GM19099 (cell line): ENCODE results near the gene MRPL14.
A peak's percentile ranks its signal among the peaks of the same experiment; 100 is the strongest.

Experiments
- POLR2A ChIP-seq: IDR thresholded peaks from 3 replicates; pipeline ENCODE4 v1.6.1; 2011; ENCODE audit warnings: low read depth; ENCODE audit not compliant: insufficient read length; ENCODE audit errors: extremely low read depth

The MRPL14 gene

DNA sequence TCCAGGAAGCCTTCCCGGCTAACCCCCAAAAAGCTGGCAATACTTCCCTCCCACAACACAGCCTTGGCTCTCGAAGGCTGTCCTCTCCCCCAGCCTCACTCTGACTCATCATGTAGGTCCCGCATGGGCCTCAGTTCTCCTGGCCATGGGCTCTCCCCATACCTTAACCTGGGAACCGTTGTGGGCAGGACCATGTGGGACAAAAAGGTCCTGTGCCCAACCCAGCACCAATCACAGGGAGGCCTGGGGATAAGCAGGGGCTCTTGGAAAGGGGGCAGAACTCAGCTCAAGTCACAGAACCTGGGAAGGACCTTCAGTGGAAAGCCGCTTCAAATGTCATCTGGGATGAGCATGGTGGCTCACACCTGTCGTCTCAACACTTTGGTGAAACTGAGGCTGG, 45.5 kb downstream of the MRPL14 start:
- TF ChIP-seq POLR2A = no peak

DNA sequence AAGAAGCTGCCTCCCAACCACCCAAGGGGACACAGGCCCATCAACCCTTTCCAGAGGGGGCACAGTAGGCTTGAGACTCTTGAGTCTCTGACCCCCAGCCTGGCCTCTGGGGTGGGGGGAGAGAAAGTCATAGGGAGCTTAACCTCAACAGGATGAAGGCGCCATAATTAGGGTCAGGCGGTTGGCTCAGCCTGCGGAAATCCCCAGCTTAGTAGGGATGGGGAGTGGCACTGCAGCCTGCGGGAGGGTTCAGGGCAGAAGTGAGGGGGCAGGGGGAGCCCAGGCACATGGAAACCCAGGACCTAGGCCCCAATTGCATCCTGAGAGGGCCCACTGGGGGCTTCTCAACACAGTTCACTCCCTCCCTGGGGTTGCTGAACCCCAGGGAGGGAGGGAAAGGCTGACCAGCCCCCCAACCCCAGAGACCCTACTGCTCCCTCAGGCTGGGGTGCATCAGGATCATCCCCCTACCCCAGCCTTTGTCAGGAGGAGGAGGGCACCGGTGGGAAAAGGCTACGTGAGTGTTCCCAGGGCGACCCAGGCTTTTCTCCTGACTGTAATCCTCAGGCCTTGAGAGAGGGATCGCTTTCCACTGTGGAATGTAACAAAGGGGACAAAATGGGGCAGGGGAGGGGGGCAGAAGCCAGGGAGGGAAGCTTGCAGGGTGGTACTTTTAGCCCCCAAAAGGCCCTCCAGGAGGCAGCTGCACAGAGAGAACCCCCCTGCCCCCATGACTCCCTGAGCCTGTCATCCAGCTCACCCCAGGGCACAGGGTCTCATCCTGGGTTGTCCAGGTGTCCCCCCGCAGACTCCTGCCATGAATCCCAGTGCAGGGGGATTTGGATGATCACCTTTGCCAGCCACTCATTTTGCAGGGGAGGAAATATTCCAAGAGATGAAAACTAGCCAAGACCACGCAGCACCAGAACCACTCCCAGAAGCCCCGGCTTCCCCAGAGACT, 46.4 kb downstream of the MRPL14 start:
- no peak for TF ChIP-seq POLR2A

DNA sequence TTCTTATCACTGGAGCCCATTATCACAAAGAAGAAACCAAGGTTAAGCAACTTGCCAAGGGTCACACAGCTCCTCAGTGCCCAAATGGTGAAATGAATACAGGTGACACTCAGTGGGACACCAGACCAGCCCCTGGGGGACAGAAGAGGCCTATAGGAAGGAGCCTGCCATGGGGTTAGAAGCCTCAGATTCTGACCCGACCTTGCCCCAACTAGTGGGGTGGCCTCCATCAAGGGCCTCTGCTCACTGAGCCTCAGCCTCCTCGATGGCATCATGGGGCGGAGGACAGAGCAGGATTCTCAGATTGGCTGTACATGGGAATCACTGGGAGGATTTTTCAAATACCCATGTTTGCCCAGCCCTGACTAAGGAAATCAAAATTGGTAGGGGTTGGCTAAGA, 47.6 kb downstream of the MRPL14 start:
- no peak for TF ChIP-seq POLR2A

DNA sequence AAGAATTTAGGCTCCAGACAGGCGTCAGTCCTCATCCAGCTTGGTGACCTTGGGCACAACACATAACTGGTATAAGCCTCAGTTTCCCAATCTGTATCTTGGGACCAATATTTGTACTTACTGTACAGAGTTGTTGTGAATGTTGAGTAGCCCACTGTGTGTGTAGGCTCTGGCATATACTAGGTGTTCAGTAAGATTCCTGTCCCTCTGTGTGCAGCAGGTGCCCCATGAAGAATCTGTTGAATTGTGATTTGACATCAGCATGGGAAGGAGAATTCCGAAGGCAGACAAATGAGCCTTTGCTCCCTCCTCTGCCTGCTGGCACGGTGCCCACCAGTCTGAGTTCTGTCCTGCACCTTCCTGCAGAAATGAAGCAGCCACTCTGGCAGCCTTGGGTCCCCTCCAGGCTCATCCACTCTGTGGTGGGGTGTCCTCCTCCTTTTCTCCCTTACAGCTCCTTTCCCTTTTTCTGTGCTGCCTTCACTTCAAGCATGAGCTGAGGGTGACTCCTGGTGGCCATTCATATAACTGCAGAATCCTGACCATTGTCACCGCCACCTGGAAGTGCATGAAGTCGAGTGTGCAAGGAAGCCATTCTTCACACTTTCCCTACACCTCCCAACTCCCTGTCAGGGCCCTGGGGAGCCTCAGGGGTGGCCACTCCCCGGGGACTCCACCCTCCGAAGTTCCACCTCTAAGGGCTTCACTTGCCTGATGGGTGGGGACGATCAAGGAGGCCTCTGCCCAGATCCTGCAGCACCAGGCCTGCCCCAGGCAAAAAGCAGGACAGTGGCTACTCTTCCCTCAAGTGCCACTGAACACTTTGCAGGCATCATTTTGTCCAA, 48.2 kb downstream of the MRPL14 start:
- no peak for TF ChIP-seq POLR2A

DNA sequence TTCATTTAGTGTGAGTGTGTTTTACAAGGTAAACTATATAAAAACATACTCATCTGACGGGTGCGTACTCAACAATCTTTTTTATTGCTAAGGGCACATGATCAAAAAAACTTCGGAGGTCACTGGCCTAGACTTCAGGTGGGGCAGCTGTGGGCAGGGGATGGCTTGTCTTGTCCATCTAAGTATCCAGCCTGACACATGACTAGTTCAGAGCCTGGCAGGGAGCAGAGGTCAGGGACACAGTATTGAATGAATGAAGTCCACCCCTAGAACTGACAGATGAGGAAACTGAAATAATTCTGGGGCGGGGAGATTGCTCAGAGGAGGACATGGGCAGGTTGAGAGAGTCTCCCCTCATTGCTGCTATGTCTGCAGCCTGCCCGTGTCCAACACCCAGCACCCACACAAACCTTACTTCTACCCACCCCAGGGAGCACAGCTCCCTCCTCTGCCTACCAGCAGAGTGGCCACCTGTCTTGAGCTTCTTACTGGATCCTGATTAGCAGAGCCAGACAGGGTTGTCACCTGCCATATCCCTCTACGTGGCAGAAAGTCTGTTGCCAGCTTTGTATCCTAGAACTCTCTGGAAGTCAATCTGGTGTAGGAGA, 48.9 kb downstream of the MRPL14 start:
- TF ChIP-seq POLR2A = no peak

DNA sequence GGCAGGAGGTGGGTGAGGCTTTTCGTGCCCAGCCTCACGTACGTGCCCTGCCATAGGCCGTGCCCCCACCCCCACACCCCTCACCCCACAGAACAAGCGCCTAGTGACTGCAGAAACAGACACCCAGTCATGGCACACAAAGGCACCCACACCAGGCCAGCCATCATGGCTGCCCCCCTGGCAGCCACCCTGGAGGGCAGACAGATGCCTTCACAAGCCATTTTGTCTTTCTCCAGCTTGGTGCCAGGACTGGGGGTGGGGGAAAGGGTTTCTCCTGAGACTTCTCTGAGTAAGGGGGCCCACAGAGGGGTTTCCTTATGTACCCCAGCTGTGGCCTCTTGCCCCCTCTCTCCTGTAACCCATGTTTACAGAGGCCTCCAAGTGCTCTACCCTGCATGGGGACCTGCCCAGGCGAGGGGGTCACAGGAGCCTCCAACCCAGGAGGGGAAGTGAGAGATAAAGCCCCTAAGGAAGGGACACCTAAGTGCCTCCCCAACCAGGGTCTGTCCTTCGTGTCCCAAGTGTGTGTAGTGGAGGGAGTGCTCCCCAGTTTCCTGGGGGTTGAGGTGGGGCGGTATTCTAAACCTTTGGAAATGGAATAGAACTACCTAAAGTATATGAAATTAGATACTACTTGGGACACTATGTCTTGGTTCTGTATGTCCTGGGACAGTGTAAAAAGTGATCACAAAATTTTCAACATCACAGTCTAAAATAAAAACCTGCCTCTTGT, 49.9 kb downstream of the MRPL14 start:
- no peak for TF ChIP-seq POLR2A

DNA sequence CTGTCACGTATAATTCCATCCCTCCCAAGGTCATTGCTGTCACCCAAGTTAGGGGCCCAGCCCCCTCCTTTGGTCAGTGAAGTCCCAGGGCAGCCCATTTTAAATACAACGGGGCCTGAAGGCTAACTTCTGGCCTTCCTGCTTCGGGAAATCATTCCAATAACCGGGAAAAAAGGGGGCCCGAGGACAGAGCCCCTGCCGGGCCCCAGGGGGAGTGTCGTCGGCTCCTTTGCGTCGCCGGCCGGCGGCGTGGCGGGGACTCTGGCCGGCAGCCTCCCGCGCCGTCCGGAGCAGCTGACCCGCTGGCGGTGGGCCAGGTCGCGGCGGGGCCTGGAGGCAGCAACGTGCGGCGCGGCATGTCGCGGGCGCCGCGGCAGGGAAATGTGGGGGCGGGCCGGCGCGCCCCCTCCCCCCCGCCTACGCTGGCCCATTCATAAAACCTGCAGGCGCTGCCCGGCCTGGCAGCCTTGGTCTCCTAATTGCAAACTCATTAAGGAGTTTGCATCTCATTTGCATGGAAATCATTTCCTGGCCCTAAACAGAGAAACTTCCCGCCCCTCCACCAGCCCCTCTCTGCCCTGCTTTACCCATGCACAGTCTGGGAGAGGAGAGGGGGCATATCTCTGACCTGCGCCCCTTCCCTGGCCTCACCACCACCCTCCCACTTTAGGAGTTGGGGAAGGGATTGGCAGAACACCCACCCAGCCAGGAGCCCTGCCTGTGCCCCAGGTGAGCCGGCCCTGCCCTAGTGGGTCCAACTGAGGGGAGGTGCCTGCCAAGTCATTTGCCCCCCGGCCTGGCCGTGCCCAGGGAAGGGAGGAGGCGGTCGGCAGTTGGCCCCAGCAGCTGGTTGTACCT, 50.7 kb downstream of the MRPL14 start:
- no peak for TF ChIP-seq POLR2A

DNA sequence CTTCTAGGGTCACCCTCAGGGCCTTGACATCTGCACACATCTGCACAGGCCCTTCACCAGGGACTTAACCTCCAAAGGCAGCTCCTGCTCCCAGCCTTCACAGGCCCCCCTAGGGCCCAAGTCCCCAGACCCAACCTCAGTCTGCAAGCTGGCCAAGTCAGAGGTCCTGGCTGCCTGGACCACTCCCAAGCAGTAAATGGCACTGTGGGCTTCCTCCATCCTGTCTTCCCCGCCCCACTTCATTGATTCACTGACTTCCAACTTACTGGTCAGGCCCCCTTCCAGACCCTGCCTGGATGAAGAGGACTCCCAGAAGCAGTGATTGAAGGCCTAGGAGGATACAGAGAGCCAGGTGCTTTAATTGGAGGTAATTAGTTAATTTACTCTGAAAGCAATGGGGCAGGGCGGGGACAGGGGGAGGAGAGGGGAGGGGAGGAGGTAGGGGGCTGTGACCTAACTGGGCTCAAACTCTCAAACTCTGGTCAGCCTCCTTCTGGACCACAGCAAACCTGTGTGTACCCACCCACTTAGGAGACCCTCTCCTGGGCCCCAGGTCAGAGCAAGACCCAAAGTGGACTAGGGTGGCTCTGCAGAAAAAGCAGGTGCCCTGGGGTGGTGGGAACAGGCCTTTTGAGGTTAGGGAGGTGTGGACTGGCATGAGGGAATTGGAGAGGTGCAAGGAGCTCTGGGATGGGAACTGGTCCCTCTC, 51.5 kb downstream of the MRPL14 start:
- TF ChIP-seq POLR2A = no peak

DNA sequence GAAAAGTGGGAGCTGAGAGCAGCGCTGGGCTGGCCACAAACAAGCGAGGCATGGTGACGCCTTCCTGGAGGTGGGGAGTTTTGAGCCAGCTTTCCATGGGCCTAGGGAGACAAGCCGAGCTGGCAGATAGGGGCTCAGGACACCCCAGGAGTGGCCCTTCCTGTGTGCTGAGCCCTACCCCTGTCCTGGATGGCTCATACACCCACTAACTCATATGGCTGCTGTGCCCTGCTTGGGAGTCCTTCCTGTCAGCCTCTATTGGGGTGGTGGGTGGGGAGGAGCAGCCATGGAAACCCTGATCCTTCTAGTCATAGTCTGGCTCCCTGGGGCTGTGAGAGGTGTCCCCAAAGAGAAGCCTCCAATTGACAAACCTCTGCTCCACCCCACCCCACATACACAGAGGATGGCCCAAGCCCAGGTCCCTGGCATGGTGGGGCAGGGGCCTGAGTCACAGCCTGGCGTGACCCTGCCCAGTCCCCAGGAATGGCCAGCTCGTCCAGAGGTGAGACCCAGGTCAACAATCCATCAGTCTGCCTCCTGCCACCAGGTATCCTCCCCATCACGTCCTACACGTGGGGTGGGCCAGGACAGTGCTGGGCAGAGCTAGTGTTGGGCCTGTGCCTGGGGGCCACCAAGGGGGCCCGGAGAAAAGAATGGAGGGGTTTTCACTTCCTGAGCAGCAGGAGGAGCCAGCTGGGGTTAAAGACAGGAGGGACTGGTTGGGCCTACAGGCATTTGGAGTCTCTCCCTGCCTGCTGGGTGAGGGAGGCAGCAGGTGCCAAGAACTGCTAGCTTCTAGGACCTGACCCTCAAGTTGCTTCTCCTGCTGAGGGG, 52.2 kb downstream of the MRPL14 start:
- no peak for TF ChIP-seq POLR2A

DNA sequence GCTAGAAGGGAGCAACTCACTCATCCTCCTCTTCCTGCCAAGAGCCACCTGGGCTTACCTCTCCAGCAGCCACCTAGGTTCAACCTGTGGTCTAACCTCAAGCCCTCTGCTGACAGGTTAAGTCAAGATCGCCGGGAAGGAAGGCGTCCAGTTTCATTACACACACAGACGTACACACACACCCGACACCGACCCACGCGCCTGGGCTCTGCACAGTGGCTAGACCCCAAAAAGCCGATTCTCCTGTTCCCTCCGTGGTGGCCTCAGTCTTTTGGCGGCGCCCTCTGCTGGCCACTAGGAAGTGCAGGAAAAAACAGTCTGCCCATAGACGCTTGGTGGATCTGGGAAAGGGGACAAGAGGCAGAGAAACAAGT, 52.8 kb downstream of the MRPL14 start:
- no peak for TF ChIP-seq POLR2A

DNA sequence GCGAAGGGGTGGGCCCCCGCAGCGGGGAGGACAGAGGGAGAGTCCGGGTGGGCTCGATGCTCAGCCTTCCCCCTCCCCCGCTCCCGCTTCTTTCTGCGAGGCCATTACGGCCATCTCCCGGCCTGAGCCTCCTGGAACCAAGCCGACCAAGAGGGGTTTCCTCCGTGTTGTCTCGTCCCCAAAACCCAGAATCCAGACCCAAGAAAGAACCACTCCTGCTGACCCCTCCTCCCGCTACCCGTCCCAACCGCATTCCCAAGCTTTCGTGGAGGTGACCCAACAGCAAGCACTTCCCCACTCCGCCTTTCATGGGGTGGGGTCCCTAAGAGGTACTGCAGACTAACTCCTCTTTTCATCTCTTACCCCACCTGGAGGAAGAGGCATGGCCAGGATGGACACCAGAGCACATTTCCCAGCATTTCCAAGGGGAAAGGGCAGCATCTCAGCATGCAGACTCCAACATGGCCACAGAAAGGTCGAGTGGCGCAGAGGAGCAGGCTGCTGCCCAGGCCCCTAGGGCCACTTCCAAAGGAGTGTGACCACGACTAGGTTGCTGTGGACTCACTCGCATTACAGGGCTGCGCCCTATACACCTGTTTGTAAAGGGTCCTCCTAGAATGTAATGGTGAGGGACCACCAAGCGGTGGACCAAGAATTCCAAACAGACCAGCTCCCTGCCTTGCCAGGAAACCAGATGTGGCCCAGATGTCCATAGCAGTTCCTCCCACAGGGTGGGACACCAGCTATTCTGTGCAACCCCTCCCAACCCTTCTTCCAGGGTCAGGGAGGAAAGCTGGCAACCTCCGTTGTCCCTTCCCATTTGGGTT, 53.4 kb downstream of the MRPL14 start:
- TF ChIP-seq POLR2A = no peak

DNA sequence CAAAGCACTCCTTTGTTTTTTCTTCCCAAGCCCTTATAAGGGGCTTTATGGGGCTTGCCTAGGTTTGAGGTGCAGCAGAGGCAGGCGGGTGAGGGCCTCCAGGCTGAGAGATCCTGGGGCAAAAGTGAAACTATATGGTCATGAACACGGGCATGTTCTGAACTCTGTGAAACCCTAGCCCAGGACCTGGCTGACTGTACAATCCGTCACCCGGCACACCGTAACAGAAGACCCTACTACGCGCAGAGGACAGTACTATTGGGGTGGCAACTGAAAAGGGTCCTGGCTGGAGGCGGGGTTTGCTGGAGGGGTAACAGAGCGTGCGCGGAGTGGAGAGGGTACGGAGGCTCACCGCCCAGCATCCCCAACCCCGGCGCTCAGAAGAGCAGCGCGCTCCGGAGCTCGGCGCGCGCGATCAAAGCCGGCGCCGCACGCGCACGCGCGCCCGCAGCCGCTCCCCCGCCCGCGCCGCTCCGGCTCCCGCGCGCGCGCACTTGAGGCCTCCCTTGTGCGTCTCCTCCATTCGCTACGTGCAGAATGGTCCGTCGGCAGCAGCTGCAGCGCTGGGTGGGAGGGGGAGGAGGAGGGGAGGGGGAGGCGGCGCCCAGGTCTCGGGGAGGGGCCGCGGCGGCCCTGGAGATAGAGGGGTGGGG, 54.2 kb downstream of the MRPL14 start:
- TF ChIP-seq POLR2A = peak; percentile 62
